PC-3 (cell line): ENCODE data around the gene ROGDI.

Experiments
- CTCF ChIP-seq: fragments of 300-600 bp; sonication (generic); conservative IDR thresholded peaks from 2 replicates; pipeline ENCODE4 v1.5.1; 2017; ENCODE audit warnings: antibody characterized with exemption, low read depth, mild to moderate bottlenecking, low read length
- EZH2 ChIP-seq: fragments of 300-600 bp; sonication (generic); IDR thresholded peaks from one replicate; pipeline ENCODE4 v1.6.1; 2017; ENCODE audit warnings: antibody characterized with exemption, mild to moderate bottlenecking, low read length; ENCODE audit not compliant: unreplicated experiment

- TF ChIP-seq EZH2 (no peak), CTCF (no peak)
These were observed 8.8 kb upstream of the ROGDI start for GRCh38 chr16:4811242-4811641.
